ENCODE results near the gene ZMAT5.

ZMAT5 gene

GRCh38 chr22:29704528-29705285 lies 62.1 kb downstream of the ZMAT5 start:
- peak; percentile 15 for DNase-seq

- DNase-seq: no peak
Measured at GRCh38 chr22:29703569-29704195, 63.1 kb downstream of the ZMAT5 start.

DNA sequence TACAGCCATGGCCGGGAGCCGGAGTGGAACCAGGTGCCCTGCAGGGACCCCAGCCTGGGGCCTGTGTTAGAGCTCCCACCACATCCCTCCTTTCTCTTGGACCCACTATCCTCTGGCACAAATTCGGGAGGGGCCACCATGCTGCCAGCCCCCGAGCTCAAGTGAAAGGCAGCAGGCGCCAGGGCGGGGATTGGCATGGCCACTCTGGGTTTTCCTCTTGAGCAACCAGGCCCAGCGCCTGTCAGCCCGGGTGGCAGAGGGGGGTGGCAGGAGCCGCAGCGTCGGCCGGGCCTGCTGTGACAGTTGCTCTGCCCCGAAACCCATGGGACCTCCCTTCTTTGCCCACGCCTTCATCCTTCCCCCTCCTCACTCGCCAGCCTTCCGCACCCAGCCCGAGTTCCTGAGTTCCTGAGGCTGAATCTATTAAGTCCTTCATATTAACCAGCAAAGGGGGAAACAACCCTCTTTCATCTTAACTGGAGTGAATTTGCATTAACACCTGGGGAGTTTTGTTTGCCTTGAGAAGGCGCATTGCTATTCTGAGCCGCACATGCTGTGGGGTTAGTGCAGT lies 63.8 kb downstream of the ZMAT5 start:
- peak; percentile 77 for DNase-seq

GRCh38 chr22:29702000-29702930 lies 64.5 kb downstream of the ZMAT5 start:
- DNase-seq: peak; percentile 87

DNA sequence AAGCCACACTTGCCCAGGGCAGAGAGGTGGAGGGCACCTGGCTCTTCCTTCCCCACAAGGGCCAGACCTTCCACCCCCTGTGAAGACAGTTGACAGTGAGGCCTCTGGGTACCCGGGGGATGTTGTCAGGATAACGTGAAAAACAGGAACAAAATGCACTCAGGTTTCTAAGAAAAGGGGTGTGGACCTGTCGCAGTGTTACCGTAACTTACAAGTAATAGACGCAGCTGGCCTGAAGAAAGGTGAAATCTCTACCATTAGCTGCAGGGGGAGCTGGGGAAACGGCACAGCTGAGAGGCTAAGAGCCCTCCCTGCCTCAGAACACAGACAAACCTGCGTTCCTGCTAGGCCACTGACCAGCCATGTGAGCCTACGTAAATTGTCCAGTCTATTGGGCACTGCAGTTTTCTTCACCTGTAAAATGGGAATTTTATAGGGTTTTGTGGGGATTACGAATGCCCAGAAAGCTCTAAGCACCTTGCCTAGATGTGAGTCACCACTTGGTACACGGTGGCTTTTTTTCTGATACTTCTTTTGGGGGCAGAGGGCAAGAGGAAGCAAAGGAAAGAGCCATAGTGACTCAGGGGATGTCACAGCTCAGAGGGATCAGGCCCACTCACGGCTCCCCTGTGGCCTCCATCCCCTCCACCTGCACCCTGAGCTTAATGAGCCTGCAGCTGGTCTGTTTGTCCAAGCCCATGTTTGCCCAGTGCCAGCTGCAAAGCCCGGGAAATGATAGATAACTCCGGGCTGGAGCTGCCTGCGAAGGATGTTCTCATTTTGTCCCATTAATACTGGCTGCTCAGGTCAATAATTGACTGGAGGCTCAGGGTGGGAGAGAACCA lies 65.4 kb downstream of the ZMAT5 start:
- peak; percentile 72 for DNase-seq

DNA sequence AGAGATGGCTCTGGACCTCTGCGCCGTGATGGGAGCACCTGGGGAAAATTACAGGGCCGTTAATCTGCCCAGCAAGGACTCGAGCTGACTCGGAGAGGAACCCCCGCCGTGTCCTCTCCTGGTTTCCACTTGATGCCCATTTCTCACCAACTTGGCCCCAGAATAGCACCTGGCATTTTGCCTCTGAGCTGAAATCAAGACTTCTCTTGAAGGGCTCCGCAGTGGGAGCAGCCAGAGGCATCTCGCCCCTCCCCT lies 66.0 kb downstream of the ZMAT5 start:
- no peak for DNase-seq

DNA sequence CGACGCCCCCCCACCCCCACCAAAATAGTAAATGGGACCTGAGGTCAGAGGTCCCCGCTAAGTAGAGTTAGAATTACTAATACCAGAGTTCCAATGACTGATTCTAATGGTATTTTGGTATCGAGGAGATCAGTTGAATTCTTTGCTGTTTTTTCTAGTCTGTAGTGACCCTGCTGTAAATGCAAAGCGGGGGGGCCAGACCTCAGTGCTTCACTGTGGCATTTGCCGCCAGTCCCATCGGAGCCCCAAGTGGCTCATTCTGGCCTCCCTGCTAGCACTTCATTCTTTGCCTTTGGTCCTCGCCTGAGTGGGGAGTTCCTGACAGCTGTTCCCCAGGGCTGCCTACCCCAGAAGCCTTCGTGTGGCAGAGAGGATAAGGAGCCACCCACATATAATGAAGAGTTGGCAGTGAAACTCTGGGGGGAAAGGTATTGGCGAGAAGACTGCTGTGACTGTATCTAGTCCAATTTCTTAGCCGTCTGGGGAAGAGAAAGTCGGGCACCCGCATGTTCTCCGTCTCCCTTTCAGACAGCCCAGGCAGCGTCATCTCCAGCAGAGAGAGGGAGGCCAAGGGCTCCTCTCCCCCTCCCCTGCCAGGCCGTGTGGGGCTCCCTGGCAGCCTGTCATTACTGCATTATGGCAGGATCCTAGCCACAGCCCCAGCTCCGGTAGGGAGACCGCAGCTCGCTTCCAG lies 66.5 kb downstream of the ZMAT5 start:
- peak; percentile 68 for DNase-seq

DNA sequence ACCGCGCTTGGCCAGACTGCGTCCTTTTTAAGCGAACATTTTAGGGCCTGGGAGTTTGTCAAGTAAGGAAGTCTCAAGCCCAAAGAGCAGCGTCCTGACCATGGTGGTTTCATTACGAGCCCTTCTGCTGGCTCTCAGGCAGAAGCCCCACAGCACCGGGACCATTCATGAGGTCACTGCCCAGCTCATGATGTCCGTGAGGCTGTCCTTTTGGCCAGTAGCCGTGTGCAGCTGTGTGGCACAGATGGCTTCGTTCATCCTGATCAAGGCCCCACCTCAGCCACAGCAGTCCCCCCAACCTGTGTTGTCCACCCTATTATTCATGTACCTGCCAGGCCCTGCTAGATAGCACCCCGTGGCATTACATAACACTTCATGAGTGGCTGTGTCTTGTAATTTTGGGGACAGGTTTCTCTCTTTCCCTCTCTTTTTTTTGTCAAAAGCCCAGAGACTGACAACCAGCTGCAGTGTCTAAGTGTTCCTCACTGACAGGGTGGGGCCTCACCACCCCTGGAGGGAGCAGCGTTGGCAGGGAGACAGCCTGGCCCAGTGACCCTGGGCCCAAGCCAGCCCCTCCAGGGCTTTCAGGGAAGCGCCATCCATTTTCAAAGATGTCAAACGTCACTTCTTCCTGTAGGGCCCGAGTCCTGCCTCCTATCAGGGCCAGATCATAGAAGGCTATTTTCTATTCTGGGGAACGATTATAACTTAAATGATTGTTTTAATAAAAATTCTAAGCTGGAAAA lies 68.8 kb downstream of the ZMAT5 start:
- no peak for DNase-seq

DNA sequence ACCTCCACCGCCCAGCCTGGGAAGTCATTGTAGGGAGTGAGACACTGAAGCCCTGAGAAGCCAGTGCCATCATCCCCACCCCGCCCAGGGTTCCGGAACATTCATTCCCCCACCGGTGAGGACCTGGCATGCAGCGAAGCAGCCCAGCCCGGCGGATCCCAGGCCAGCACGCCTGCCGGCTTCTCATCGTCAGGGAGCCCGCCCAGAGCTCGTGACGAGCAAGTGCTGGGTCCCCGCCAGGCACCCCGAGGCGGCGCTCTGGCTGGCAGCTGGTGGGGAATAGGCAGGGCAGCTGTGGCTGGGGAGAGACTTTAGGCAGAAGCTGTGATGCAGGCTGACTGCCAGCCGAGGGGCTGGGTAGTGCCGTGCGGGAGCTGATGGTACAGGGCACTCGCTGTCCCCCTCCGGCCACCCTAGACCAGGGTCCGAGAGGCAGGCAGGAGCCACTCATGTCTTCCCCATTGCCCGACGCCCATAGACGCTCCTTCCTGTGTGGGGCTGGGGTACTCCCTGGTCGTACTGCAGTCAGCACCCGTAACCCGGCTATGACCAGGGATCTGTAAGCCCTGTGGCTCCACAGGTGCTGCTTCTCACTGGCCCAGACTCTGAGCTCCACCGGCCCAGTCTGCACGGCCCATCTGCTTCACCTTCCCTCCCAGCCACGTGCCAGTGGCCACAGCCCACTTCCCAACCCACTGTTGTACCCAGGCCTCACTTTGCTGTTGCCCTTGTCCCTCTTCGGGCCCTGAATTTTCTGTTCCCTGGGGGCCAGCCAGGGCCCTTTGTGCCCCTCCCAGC lies 71.5 kb downstream of the ZMAT5 start:
- peak; percentile 90 for DNase-seq

DNA sequence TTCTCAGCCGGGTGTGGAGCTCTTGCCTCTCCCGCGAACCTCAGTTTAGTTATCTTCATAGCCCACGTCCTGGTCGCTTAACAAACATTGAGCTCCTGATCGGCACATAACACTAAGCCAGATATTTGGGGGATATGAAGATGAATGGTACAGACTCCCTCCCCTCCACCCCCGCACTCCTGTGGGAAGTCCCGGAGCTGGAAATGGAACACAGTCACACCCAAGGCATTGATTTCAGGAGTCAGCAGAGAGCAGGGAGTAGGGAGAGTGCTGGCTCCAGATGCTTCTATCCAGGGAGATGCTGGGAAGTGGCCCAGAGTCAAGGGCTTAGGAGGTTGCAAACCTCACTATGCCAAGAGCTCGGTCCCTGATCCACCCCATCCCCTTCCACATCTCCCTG lies 73.1 kb downstream of the ZMAT5 start:
- DNase-seq: peak; percentile 29

- no peak for DNase-seq
Measured at GRCh38 chr22:29693161-29693560, 73.6 kb downstream of the ZMAT5 start.

GRCh38 chr22:29692327-29692640 lies 74.5 kb downstream of the ZMAT5 start:
- DNase-seq: peak; percentile 43

GRCh38 chr22:29691636-29692326 lies 75.0 kb downstream of the ZMAT5 start:
- peak; percentile 68 for DNase-seq

- peak; percentile 57 for DNase-seq
Measured at GRCh38 chr22:29690476-29690875, 76.3 kb downstream of the ZMAT5 start.

DNA sequence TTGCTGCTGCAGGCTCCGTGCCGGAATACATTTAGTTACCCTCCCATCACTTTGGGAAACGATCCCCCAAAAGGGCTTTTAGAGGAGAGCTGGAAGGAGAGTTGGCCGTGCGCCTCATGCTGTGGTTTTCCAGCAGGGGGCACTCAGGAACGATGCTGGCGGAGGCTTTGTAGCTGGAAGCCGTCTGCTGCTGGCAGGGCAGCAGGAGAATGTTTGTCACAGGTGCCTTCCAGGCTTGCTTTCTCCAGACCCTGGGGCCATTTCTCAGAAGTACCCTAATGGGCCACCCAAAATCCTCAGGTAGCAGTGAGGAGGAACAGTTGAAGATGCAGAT lies 77.0 kb downstream of the ZMAT5 start:
- peak; percentile 60 for DNase-seq

GRCh38 chr22:29689206-29689879 lies 77.5 kb downstream of the ZMAT5 start:
- DNase-seq: peak; percentile 75

- no peak for DNase-seq
Measured at GRCh38 chr22:29684244-29684643, 82.6 kb downstream of the ZMAT5 start.

- no peak for DNase-seq
Measured at GRCh38 chr22:29683536-29683935, 83.3 kb downstream of the ZMAT5 start.
